ENCODE results near the gene UNC5CL. TPM values are rescaled to one million over a fixed set of nuclear protein-coding genes. Genes with fewer than 3 reads are reported as not detected.

The UNC5CL gene
- total and polyA plus RNA-seq, 9 of the 15 experiments (the other 6 are each of a cell fraction or from before 2014, with no cell fraction given), result 0.07 to 1.8 (median 0.62) TPM; not detected in 1

- Histone ChIP-seq H3K27ac (ENCODE audit: extremely low read depth, low read depth, low read length) (no peak overlapping the region), H3K9me1 (ENCODE audit: control insufficient read depth, insufficient read depth, low read length) (no peaks in the 10 kb centered on the region), H3K4me2 (ENCODE audit: insufficient read depth, low read length) (no peak overlapping the region), H3K4me3 (no peak overlapping the region), H3K79me2 (ENCODE audit: control insufficient read depth, insufficient read depth, low read length) (no peaks in the 10 kb centered on the region), H4K20me1 (replicated peaks; ENCODE audit: control insufficient read depth, insufficient read depth, low read length) (0 out of 2 replicates have a peak, but pooled peaks cover 4% of the 10 kb centered on the region), H3K4me1 (replicated peaks in 1 of 2; ENCODE audit: control insufficient read depth in 2 of 2, insufficient read depth in 2 of 2, low read length in 2 of 2) (peaks cover 4 to 12% of the 10 kb centered on the region in 2 experiments), H2AFZ (ENCODE audit: low read depth, low read length) (peak overlapping the region; percentile 71), H3K27me3 (ENCODE audit: control insufficient read depth in 2 of 2, insufficient read depth in 2 of 2, low read length in 2 of 2) (no peaks in the 10 kb centered on the region), H3K9ac (ENCODE audit: insufficient read depth in 1 of 2, low read depth in 2 of 2, low read length in 2 of 2) (no peak overlapping the region), H3K36me3 (ENCODE audit: control insufficient read depth, insufficient read depth, low read length) (no peaks in the 10 kb centered on the region), H3K9me3 (replicated peaks; ENCODE audit: control insufficient read depth, insufficient read depth, low read depth, low read length) (no peaks in the 10 kb centered on the region)
- DNase-seq (ENCODE audit: extremely low read depth in 1 of 4, low spot score in 3 of 4) (no peak), FAIRE-seq (no peak), ATAC-seq (peak; percentile 22; the same call in 1 of the 3 replicates)
- 46% methylated on average over 5 of the region's 5 CpGs for WGBS (ENCODE audit: insufficient coverage, low coverage, missing lambda C conversion rate)
- in situ Hi-C loops (cut with MboI), result no loop called here
- CTCF ChIA-PET (ENCODE audit: low intra/inter-chr PET ratio), result no interaction called here
- POLR2A ChIA-PET, result interaction anchor here (1.7 kb wide), 1 partner anchor 24 kb away, joined by 4 read pairs; no protein-coding TSS in a partner anchor
- intact Hi-C loops (cut with micrococcal nuclease), result no loop called here
- BruUV-seq (replicated peaks), result no TSS peak
- TF ChIP-seq ARID3B (CRISPR knock-in tag; IDR thresholded peaks at IDR 0.05; ENCODE audit: borderline replicate concordance) (no peak), ZBTB40 (IDR thresholded peaks at IDR 0.05) (peak; percentile 58; the same call in 1 of the 2 replicates), ZBTB40 (CRISPR knock-in tag; IDR thresholded peaks at IDR 0.05) (no peak), DPF2 (IDR thresholded peaks at IDR 0.05) (0 out of 2 replicates have a peak, but pooled peaks have one; percentile 37), HOMEZ (CRISPR knock-in tag; IDR thresholded peaks at IDR 0.05) (no peak), ZNF766 (CRISPR knock-in tag; conservative IDR thresholded peaks at IDR 0.05) (peak; percentile 64; the same call in 1 of the 2 replicates), ZNF175 (CRISPR knock-in tag; IDR thresholded peaks at IDR 0.05; ENCODE audit: low read depth) (peak; percentile 75), ZNF23 (CRISPR knock-in tag; IDR thresholded peaks at IDR 0.05) (no peak), ERF (CRISPR knock-in tag; IDR thresholded peaks at IDR 0.05) (0 out of 2 replicates have a peak, but pooled peaks have one; percentile 19), SOX6 (IDR thresholded peaks at IDR 0.05) (no peak)
These were observed 12.9 kb upstream of the UNC5CL start for GRCh38 chr6:41051873-41052272.

Measured in K562 (cell line).